ENCODE measurements around the gene POP7. TPM values are rescaled to one million over a fixed set of nuclear protein-coding genes. Genes with fewer than 3 reads are reported as not detected.
A peak's percentile ranks its signal among the peaks of the same experiment; 100 is the strongest.
"Not testable (repeated sequence)": the region's sequence is repeated elsewhere in the genome, so short reads cannot be mapped to it uniquely, and the experiment has no call there.

Gene POP7
- total RNA-seq, 8 experiments from 2014 or later: 32.0 to 59.6 (median 38.6) TPM

- no peak overlapping the region for H3K4me3 ChIP-seq
- H3K4me1 ChIP-seq (replicated peaks in 1 of 2): peaks cover 0 to 5% of the 10 kb centered on the region in 2 donors
- in situ Hi-C loops (cut with MboI; ENCODE audit: low pct_unique_long_range_greater_than_20kb in 2 of 9, low sequenced_read_pairs in 9 of 9, unreplicated experiment in 9 of 9): loop anchor here in 5 of 9 experiments (25.0 kb wide), 2 partner anchors 115 to 140 kb away; partner anchors contain the start of genes SLC12A9 (in 4 of the 5), TRIP6 (in 4 of the 5) and EPHB4 (in 1 of the 5)
- H3K27ac ChIP-seq: no peak overlapping the region
- 40 to 90% (median 83%) methylated on average over 1 to 4 of the region's 17 CpGs; no CpG with 5 or more reads in 5 of the 10 experiments for WGBS, 10 experiments
- no peak for ATAC-seq (replicated peaks in 6 of 8)
Observed at GRCh38 chr7:100722480-100723212, 16.7 kb downstream of the POP7 start.

- peaks cover 0 to 5% of the 10 kb centered on the region in 2 donors for H3K4me1 ChIP-seq (replicated peaks in 1 of 2)
- in situ Hi-C loops (cut with MboI; ENCODE audit: low pct_unique_long_range_greater_than_20kb in 2 of 9, low sequenced_read_pairs in 9 of 9, unreplicated experiment in 9 of 9): loop anchor here in 5 of 9 experiments (25.0 kb wide), 2 partner anchors 113 to 138 kb away; partner anchors contain the start of genes SLC12A9 (in 4 of the 5), TRIP6 (in 4 of the 5) and EPHB4 (in 1 of the 5)
- no peak overlapping the region for H3K27ac ChIP-seq
- ATAC-seq (replicated peaks in 6 of 8): no peak
- no peak overlapping the region for H3K4me3 ChIP-seq
- 42 to 80% (median 58%) methylated on average over 1 to 7 of the region's 16 CpGs; no CpG with 5 or more reads in 4 of the 10 experiments for WGBS, 10 experiments
Observed at GRCh38 chr7:100723732-100724275, 17.9 kb downstream of the POP7 start.

GRCh38 chr7:100724364-100724763, 18.4 kb downstream of the POP7 start:
- H3K4me3 ChIP-seq; H3K4me1 ChIP-seq (replicated peaks in 1 of 2); H3K27ac ChIP-seq; ATAC-seq (replicated peaks in 6 of 8): not testable (repeated sequence)
- in situ Hi-C loops (cut with MboI; ENCODE audit: low pct_unique_long_range_greater_than_20kb in 2 of 9, low sequenced_read_pairs in 9 of 9, unreplicated experiment in 9 of 9): loop anchor here in 5 of 9 experiments (25.0 kb wide), 2 partner anchors 113 to 138 kb away; partner anchors contain the start of genes SLC12A9 (in 4 of the 5), TRIP6 (in 4 of the 5) and EPHB4 (in 1 of the 5)
- WGBS, 10 experiments: 57 to 92% (median 82%) methylated on average over 1 to 2 of the region's 2 CpGs; no CpG with 5 or more reads in 4 of the 10 experiments

- in situ Hi-C loops (cut with MboI; ENCODE audit: low pct_unique_long_range_greater_than_20kb in 2 of 9, low sequenced_read_pairs in 9 of 9, unreplicated experiment in 9 of 9): no loop called here
- no peak overlapping the region for H3K27ac ChIP-seq
- peak in 3 of 8 experiments; percentile 42 to 71 (median 68) for ATAC-seq (replicated peaks in 6 of 8)
- H3K4me3 ChIP-seq: no peak overlapping the region
- H3K4me1 ChIP-seq (replicated peaks in 1 of 2): no peaks in the 10 kb centered on the region
- WGBS, 10 experiments: 0 to 88% (median 68%) methylated on average over 1 to 9 of the region's 12 CpGs; no CpG with 5 or more reads in 2 of the 10 experiments
Observed at GRCh38 chr7:100726996-100727761, 21.3 kb downstream of the POP7 start.

GRCh38 chr7:100728196-100728595, 22.3 kb downstream of the POP7 start:
- no peaks in the 10 kb centered on the region for H3K4me1 ChIP-seq (replicated peaks in 1 of 2)
- WGBS, 10 experiments: 29 to 90% (median 64%) methylated on average over 2 to 5 of the region's 8 CpGs; no CpG with 5 or more reads in 3 of the 10 experiments
- H3K27ac ChIP-seq: no peak overlapping the region
- in situ Hi-C loops (cut with MboI; ENCODE audit: low pct_unique_long_range_greater_than_20kb in 2 of 9, low sequenced_read_pairs in 9 of 9, unreplicated experiment in 9 of 9): no loop called here
- no peak for ATAC-seq (replicated peaks in 6 of 8)
- no peak overlapping the region for H3K4me3 ChIP-seq

GRCh38 chr7:100730136-100730800, 24.3 kb downstream of the POP7 start:
- ATAC-seq (replicated peaks in 6 of 8): no peak
- Histone ChIP-seq H3K4me3 (no peak overlapping the region), H3K4me1 (replicated peaks in 1 of 2) (no peaks in the 10 kb centered on the region), H3K27ac (no peak overlapping the region)
- no CpG with 5 or more reads among the region's 3 CpGs for WGBS, 10 experiments
- in situ Hi-C loops (cut with MboI; ENCODE audit: low pct_unique_long_range_greater_than_20kb in 2 of 9, low sequenced_read_pairs in 9 of 9, unreplicated experiment in 9 of 9): no loop called here

- no peak for ATAC-seq (replicated peaks in 6 of 8)
- WGBS, 10 experiments: 0 to 100% (median 74%) methylated on average over 1 to 6 of the region's 11 CpGs; no CpG with 5 or more reads in 4 of the 10 experiments
- H3K4me1 ChIP-seq (replicated peaks in 1 of 2): no peaks in the 10 kb centered on the region
- H3K4me3 ChIP-seq: no peak overlapping the region
- in situ Hi-C loops (cut with MboI; ENCODE audit: low pct_unique_long_range_greater_than_20kb in 2 of 9, low sequenced_read_pairs in 9 of 9, unreplicated experiment in 9 of 9): no loop called here
- no peak overlapping the region for H3K27ac ChIP-seq
Observed at GRCh38 chr7:100731937-100732636, 26.2 kb downstream of the POP7 start.

GRCh38 chr7:100735730-100736129, 29.8 kb downstream of the POP7 start:
- in situ Hi-C loops (cut with MboI; ENCODE audit: low pct_unique_long_range_greater_than_20kb in 2 of 9, low sequenced_read_pairs in 9 of 9, unreplicated experiment in 9 of 9): no loop called here
- H3K4me3 ChIP-seq: no peak overlapping the region
- WGBS, 10 experiments: 40 to 80% (median 77%) methylated on average over 1 to 3 of the region's 7 CpGs; no CpG with 5 or more reads in 7 of the 10 experiments
- no peaks in the 10 kb centered on the region for H3K4me1 ChIP-seq (replicated peaks in 1 of 2)
- ATAC-seq (replicated peaks in 6 of 8): no peak
- H3K27ac ChIP-seq: no peak overlapping the region

GRCh38 chr7:100736671-100737070, 30.8 kb downstream of the POP7 start:
- in situ Hi-C loops (cut with MboI; ENCODE audit: low pct_unique_long_range_greater_than_20kb in 2 of 9, low sequenced_read_pairs in 9 of 9, unreplicated experiment in 9 of 9): no loop called here
- H3K27ac ChIP-seq: no peak overlapping the region
- no peak for ATAC-seq (replicated peaks in 6 of 8)

GRCh38 chr7:100739934-100740333, 34.0 kb downstream of the POP7 start:
- no peak for ATAC-seq (replicated peaks in 6 of 8)
- in situ Hi-C loops (cut with MboI; ENCODE audit: low pct_unique_long_range_greater_than_20kb in 2 of 9, low sequenced_read_pairs in 9 of 9, unreplicated experiment in 9 of 9): no loop called here
- H3K27ac ChIP-seq: no peak overlapping the region
- WGBS, 10 experiments: 0 to 84% (median 81%) methylated on average over 1 to 5 of the region's 6 CpGs; no CpG with 5 or more reads in 7 of the 10 experiments
- no peak overlapping the region for H3K4me3 ChIP-seq
- no peaks in the 10 kb centered on the region for H3K4me1 ChIP-seq (replicated peaks in 1 of 2)

More at GRCh38 chr7:100736671-100737070, 30.8 kb downstream of the POP7 start:
- no peak overlapping the region for H3K4me3 ChIP-seq
- 71% methylated on average over 5 of the region's 13 CpGs; no CpG with 5 or more reads in 9 of the 10 experiments for WGBS, 10 experiments
- H3K4me1 ChIP-seq (replicated peaks in 1 of 2): no peaks in the 10 kb centered on the region

GRCh38 chr7:100744605-100745004, 38.7 kb downstream of the POP7 start:
- no peaks in the 10 kb centered on the region for H3K4me1 ChIP-seq (replicated peaks in 1 of 2)
- no peak overlapping the region for H3K4me3 ChIP-seq
- in situ Hi-C loops (cut with MboI; ENCODE audit: low pct_unique_long_range_greater_than_20kb in 2 of 9, low sequenced_read_pairs in 9 of 9, unreplicated experiment in 9 of 9): no loop called here
- H3K27ac ChIP-seq: no peak overlapping the region
- WGBS, 10 experiments: 78 to 95% (median 90%) methylated on average over 2 to 14 of the region's 14 CpGs; no CpG with 5 or more reads in 1 of the 10 experiments
- no peak for ATAC-seq (replicated peaks in 6 of 8)

GRCh38 chr7:100745184-100745583, 39.3 kb downstream of the POP7 start:
- no peak overlapping the region for H3K27ac ChIP-seq
- in situ Hi-C loops (cut with MboI; ENCODE audit: low pct_unique_long_range_greater_than_20kb in 2 of 9, low sequenced_read_pairs in 9 of 9, unreplicated experiment in 9 of 9): no loop called here
- no peaks in the 10 kb centered on the region for H3K4me1 ChIP-seq (replicated peaks in 1 of 2)
- H3K4me3 ChIP-seq: no peak overlapping the region
- peak in 3 of 8 experiments; percentile 47 to 100 (median 67) for ATAC-seq (replicated peaks in 6 of 8)
- 2 to 100% (median 82%) methylated on average over 1 to 19 of the region's 28 CpGs; no CpG with 5 or more reads in 3 of the 10 experiments for WGBS, 10 experiments

Measured in motor neuron (in vitro differentiated cells).